Stimulated activated CD4-positive, alpha-beta T cell treated with anti-CD3 and anti-CD28 coated beads, Interleukin-4, amount 100 ng/mL, for 48 hours (primary cell): ENCODE measurements around the gene EREG.
"Not testable (repeated sequence)": the region's sequence is repeated elsewhere in the genome, so short reads cannot be mapped to it uniquely, and the experiment has no call there.

Source experiments
- DNase-seq, 2 donors: peaks; one replicate each; pipeline ENCODE4 v3.0.0-alpha.2; 2020; ENCODE audit warnings: low read depth in 2 of 2

Gene EREG

GRCh38 chr4:74390677-74391076 is 25.7 kb downstream of the EREG start:
- no peak for DNase-seq

DNA sequence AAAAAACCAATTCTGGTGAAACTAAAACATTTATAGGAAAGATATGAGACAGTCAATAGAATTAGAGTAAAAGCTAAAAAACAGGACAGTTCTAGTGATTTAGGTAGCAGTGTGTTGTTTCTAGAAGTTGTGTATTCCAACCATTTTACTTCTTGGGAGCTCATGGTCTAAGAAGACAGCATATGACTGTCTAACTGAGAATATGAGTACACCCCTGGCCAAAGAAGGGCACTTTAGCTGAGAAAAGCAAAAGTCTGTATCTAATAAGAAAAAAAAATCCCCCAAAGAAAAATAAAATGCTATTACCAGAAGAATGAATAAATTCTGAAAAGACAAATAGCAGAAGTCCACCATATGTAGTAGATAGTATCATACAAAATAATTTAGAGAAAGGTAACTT is 26.4 kb downstream of the EREG start:
- no peak for DNase-seq

DNA sequence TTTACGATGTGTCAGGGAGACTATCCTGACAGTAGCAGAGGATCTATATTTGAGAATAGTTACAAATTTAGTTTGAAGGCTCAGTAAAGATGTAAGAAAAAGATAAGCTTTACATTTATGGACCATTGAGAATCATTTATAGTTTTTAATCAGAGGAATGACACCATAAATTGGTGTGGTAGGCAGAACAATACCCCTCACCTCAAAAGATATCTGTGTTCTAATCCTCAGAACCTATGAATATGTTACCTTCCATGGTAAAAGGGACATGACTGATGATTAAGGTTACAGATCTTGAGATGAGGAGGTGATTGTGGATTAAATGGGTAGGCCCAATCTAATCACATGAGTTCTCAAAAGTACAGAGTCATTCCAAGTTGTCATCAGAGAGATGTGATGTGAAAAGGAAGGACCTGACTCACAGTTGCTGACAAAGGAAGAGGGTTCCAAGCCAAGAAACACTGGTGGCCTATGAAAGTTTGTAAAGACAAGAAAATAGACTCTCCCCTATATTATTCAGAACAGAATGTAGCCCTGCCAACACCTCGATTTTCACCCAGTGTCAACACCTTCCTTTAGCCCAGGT is 27.0 kb downstream of the EREG start:
- no peak for DNase-seq

- no peak for DNase-seq
Measured at GRCh38 chr4:74394476-74395136, 29.7 kb downstream of the EREG start.

- no peak for DNase-seq
Measured at GRCh38 chr4:74395633-74396032, 30.7 kb downstream of the EREG start.

GRCh38 chr4:74397748-74398426 is 32.9 kb downstream of the EREG start:
- no peak for DNase-seq

DNA sequence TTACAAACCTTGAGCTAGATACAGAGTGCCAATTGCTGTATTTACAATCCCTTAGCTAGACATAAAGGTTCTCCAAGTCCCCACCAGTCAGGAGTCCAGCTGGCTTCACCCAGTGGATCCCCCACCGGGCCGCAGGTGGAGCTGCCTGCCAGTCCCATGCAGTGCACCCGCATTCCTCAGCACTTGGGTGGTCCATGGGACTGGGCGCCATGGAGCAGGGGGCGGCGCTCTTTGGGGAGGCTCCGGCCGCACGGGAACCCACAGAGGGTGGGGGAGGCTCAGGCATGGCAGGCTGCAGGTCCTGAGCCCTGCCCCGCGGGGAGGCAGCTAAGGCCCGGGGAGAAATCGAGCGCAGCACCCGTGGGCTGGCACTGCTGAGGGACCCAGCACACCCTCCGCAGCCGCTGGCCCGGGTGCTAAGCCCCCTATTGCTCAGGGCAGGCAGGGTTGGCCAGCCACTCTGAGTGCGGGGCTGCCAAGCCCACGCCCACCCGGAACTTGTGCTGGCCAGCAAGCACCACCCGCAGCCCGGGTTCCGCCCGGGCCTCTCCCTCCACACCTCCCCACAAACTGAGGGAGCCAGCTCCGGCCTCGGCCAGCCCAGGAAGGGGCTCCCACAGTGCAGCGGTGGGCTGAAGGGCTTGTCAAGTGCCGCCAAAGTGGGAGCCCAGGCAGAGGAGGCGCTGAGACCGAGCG is 34.1 kb downstream of the EREG start:
- not testable (repeated sequence) for DNase-seq

- no peak for DNase-seq
Measured at GRCh38 chr4:74400395-74400794, 35.5 kb downstream of the EREG start.

DNA sequence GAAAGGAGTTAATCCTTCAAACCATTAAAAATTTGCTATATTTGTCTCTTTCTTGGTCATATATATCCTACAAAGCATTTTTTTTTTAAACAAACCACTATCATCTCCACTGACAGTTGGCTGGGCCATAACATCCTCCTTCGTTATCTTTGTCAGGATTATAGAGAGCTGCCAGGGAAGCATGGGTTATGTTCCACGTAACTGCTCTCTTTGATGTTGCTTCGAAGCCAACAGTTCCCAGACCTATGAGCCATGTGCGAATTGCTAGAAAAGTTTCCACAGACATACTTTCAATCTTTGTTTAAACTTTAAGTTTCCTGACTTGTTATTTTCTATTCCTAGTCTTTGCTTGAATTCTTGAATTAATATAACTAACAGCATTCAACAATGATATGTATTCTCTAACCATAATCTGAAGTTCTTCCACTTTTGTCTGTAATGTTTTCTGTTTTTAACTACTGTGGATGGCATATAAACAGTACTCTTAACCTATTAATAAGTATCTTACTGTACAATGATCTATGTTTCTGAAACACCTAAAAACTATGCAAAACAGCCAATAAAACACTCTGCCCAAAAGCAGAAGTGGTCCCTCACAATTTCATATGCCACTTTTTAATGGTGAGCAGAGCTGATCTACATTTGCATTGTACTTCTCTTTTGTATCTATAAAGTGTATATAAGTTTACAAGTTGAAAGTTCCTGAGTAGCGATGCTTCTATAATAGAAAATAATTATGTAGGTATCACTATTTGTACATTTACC is 37.9 kb downstream of the EREG start:
- no peak for DNase-seq

GRCh38 chr4:74407891-74408290 is 42.9 kb downstream of the EREG start:
- DNase-seq, result no peak

DNA sequence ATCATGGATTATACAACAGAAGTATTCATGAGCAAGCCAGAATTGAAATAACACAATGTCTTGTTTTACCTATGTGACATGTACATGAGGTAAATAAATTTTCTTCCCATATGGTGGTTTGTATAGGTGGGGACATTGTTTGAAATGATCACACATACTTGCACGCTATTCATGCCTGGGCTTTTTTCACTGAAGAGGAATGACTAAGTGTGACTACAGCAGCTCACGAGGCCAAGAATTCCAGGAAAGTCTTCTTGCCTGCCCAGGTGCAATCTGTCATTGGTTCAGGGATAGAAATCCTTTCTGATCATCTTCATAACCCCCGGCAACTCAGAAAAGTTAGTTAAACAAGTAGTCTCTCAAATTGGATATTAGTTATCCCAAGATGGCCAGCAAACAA is 43.7 kb downstream of the EREG start:
- no peak for DNase-seq

GRCh38 chr4:74410272-74410671 is 45.3 kb downstream of the EREG start:
- no peak for DNase-seq

DNA sequence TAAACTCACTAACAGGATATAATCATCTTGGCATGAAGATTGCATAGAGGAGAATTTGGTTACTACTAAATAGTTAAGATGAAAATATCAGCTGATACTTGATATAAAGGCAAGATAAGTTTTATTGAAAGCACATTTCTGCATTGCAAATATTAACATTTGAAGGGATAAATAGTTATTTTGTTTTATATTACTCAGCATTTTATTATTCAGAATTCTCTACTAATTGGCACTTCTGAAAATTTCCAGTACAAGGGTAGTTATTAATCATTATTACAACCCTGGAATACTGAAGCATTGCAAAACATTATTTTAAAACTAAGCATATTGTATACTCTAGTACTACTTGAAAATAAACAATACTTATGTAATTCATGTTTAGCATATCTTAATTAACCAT is 47.3 kb downstream of the EREG start:
- no peak for DNase-seq

GRCh38 chr4:74413265-74413664 is 48.3 kb downstream of the EREG start:
- no peak for DNase-seq

DNA sequence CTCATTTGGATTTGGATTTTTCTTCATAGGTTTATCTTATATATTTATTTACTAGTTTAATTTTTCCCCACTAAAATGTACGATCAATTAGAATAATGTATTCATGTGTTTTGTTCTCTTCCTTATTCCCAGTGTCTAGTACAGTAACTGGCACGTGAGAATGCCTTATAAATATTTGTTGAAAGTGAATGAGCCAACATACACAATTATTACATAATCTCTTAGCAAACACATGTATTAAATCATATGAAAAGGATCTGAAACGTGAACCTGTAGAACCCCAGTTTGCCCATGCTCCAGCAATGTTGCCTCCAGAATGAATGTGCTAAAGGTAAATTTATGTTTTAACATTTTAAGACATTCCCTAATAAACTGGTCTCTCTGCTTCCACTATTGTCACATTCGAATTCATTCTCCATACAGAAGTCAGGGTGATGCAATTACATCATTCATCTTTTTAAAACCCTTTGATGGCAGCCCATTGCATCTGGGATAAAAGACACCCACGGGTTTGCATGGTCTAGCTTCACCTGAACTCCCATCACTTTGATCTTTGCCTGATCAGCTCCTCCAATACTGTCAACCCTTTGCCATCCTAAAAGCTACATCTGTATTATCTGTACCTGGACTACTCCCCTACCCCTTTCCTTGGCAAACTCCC is 49.3 kb downstream of the EREG start:
- DNase-seq, result no peak

DNA sequence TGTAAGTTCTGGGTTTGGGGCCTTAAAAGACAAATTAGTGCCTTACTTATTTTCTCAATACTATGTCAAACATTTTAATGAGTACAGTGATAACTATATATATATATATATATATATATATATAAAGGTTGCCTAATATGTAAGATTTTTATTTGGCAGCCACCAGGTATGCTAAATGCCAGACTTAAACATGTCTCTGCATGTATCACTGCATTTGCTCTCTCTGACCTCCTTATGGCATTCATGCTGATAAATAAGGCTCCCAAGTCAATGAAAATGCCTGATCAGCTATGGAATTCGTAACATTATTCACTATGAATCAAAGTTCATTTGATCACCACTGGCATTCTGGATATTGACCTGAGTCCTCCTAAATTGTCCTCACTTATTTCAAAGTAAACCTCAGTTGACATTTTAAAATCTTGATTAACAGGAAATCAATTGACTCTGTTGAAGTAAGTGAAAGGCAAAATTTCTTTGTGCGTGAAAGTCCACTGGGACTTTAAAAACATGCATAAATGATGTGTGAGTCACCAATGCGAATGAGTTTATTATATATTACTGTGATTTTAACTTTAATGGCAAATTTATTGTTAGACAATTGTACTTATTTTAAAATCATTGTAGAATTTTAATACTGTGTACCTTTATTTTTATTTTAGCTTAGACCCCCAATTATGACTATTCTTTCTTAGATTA is 50.8 kb downstream of the EREG start:
- DNase-seq, result no peak

DNA sequence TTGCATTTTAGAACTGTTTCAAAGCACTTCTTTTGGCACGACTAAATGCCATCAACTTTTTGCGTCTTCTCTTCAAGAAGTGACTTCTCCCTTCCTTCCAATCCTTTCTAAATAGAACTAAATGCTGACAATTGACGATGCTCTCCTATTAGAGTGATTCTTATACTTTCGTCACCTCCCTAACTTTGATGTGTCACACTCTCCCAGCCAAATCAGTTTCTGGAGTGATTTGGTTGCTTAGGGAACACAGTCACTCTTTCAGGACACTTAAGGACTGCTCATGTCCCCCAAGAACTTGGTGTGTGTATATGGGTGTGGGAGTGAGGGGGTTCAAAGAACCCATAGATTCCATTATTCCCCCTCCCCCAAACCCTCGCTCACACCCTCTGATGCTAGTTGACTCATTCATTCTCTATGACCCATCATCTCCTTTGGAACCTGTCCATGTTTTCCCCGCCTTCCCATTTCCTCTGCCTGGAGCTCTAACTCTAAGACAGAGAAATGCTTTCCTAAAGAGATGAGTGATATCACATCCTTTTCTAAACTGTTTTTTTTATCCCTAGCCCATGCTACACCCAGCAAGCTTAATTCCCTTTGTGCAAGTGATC is 53.2 kb downstream of the EREG start:
- DNase-seq, result no peak

- no peak for DNase-seq
Measured at GRCh38 chr4:74420863-74421262, 55.9 kb downstream of the EREG start.

DNA sequence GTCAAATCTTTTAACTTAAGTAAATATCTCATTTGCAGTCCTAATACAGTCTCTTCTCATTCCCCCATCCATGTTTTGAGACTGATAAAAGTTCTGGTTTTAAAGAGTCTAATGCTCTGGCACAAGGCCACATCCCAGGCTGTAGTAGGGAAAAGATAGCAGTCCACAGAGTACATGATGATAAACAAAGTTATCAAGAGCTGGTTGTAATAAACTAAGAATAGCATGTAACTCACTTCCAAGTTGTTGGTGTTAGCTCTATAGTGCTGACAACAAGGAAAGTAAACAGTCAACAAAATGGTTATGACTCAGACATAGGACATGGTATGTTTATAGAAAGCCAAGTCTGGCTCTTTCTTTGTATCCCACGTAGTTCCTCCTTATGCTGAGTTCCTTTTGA is 58.2 kb downstream of the EREG start:
- no peak for DNase-seq

- DNase-seq, result no peak
Measured at GRCh38 chr4:74424111-74424510, 59.2 kb downstream of the EREG start.
